Caco-2 (cell line): ENCODE data around the gene RBL2. TPM values are rescaled to one million over a fixed set of nuclear protein-coding genes. Genes with fewer than 3 reads are reported as not detected.

Experiments
- BruUV-seq: library from RNA; stranded (reverse); fragments of 400-500 nt; replicated peaks from 2 replicates; lab custom pipeline; 2021; lab: Mats Ljungman, UMichigan
- CTCF ChIA-PET: fragments of 300-600 bp; sonication (Branson Sonifier 250); formaldehyde crosslinking; loops from one replicate; lab custom pipeline; 2022; ENCODE audit warnings: antibody characterized with exemption; lab: Charles Lee
- POLR2A ChIA-PET: fragments of 300-600 bp; sonication (Branson Sonifier 250); formaldehyde crosslinking; loops from one replicate; lab custom pipeline; 2022; ENCODE audit warnings: antibody characterized with exemption; lab: Charles Lee
- DNase-seq, 2 experiments: peaks; one replicate each; pipeline versions ENCODE4 v3.0.0 to v3.0.0-alpha.2; 2020 to 2022
- H3K27me3 ChIP-seq: replicated peaks from 2 replicates; pipeline ENCODE4 v1.6.0; 2011; ENCODE audit warnings: low read length; ENCODE audit not compliant: control insufficient read depth, insufficient read depth
- H3K36me3 ChIP-seq: 2 replicates; pipeline ENCODE4 v1.5.1; 2011; ENCODE audit warnings: low read length; ENCODE audit not compliant: control insufficient read depth, insufficient read depth
- H3K4me1 ChIP-seq: fragments of 250-450 bp; sonication (Bioruptor Pico); 2 replicates; pipeline ENCODE4 v1.5.1; 2020; ENCODE audit warnings: mild to moderate bottlenecking
- H3K4me3 ChIP-seq: 2 replicates; pipeline ENCODE4 v1.5.1; 2011; ENCODE audit warnings: low read depth, mild to moderate bottlenecking, control low read depth, low read length
- H3K9me3 ChIP-seq: fragments of 250-450 bp; sonication (Bioruptor Pico); 2 replicates; pipeline ENCODE4 v1.5.1; 2020; ENCODE audit warnings: mild to moderate bottlenecking, moderate library complexity
- H3K27ac Mint-ChIP-seq: one replicate; pipeline ENCODE4 v1.8.0; 2022; ENCODE audit warnings: mixed read lengths; ENCODE audit not compliant: unreplicated experiment
- H3K27me3 Mint-ChIP-seq: one replicate; pipeline ENCODE4 v1.8.0; 2022; ENCODE audit warnings: mixed read lengths; ENCODE audit not compliant: insufficient read depth, unreplicated experiment
- H3K36me3 Mint-ChIP-seq: one replicate; pipeline ENCODE4 v1.8.0; 2022; ENCODE audit warnings: mild to moderate bottlenecking, mixed read lengths; ENCODE audit not compliant: insufficient read depth, unreplicated experiment
- H3K4me1 Mint-ChIP-seq: one replicate; pipeline ENCODE4 v1.8.0; 2022; ENCODE audit warnings: low read depth, mixed read lengths; ENCODE audit not compliant: unreplicated experiment
- H3K4me3 Mint-ChIP-seq: one replicate; pipeline ENCODE4 v1.8.0; 2022; ENCODE audit warnings: mild to moderate bottlenecking, moderate library complexity, mixed read lengths; ENCODE audit not compliant: unreplicated experiment
- H3K9me3 Mint-ChIP-seq: one replicate; pipeline ENCODE4 v1.8.0; 2022; ENCODE audit warnings: mixed read lengths; ENCODE audit not compliant: unreplicated experiment
- CTCF ChIP-seq, 2 experiments: fragments of 200-600 bp in 1 of 2; IDR thresholded peaks; 1 replicate in 1 of 2; 2 replicates in 1 of 2; pipeline versions ENCODE4 v1.5.1 to v1.8.0; 2011 to 2022; ENCODE audit warnings: antibody characterized with exemption in 1 of 2, control low read depth in 1 of 2, inconsistent platforms in 1 of 2, low read depth in 1 of 2, low read length in 1 of 2, mild to moderate bottlenecking in 1 of 2, moderate library complexity in 1 of 2; ENCODE audit not compliant: insufficient read depth in 1 of 2, severe bottlenecking in 1 of 2, unreplicated experiment in 1 of 2
- intact Hi-C: fragments of 100-400 bp; cut with micrococcal nuclease; formaldehyde crosslinking; loops from one replicate; pipeline ENCODE4 v1.10.0; 2022; ENCODE audit not compliant: unreplicated experiment
- total RNA-seq: library from RNA; stranded (reverse); gene quantifications from 2 replicates; pipeline ENCODE4 v1.2.3, GENCODE V29; 2022

RBL2 gene
- total RNA-seq, 1 experiment from 2014 or later, result 55.3 TPM

GRCh38 chr16:53453928-53454327, 19.7 kb downstream of the RBL2 start:
- Histone ChIP-seq H3K36me3 (no peaks in the 10 kb centered on the region; the same call in 1 of the 2 replicates), H3K4me1 (no peaks in the 10 kb centered on the region), H3K27me3 (no peaks in the 10 kb centered on the region), H3K9me3 (no peaks in the 10 kb centered on the region), H3K4me3 (no peak overlapping the region)
- BruUV-seq, result no TSS peak
- DNase-seq, result no peak
- no peak for TF ChIP-seq CTCF (IDR thresholded peaks at IDR 0.05; ENCODE audit: insufficient read depth in 1 of 2, low read depth in 1 of 2, low read length in 1 of 2, severe bottlenecking in 1 of 2, unreplicated experiment in 1 of 2)
- POLR2A ChIA-PET, result no interaction called here
- CTCF ChIA-PET, result no interaction called here
- H3K4me1 Mint-ChIP-seq, result no peaks in the 10 kb centered on the region
- H3K27me3 Mint-ChIP-seq, result no peaks in the 10 kb centered on the region
- no peaks in the 10 kb centered on the region for H3K9me3 Mint-ChIP-seq
- intact Hi-C loops, result no loop called here
- no peak overlapping the region for H3K27ac Mint-ChIP-seq
- H3K4me3 Mint-ChIP-seq, result no peak overlapping the region
- H3K36me3 Mint-ChIP-seq, result peaks cover 12% of the 10 kb centered on the region

DNA sequence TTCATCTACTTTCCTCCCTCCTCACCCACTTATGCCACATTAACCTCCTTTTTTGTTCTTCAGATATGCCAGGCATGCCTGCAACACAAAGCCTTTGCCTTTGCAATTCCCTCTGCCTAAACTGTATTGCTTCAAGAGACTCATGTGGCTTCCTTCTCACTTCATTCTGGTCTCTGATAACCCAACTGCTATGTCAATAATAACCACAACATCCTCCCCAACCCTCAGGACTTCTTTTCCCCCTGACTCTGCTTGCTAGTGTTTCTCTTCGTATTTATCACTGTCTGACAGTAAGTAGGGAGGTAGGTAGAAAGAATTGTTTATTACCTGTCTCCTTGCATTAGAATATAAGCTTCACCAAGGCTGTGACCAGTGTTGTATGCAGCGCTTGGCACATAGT, 22.4 kb downstream of the RBL2 start:
- Mint-ChIP-seq H3K36me3 (peaks cover 20% of the 10 kb centered on the region), H3K4me3 (no peak overlapping the region), H3K27me3 (no peaks in the 10 kb centered on the region), H3K27ac (no peak overlapping the region), H3K9me3 (no peaks in the 10 kb centered on the region), H3K4me1 (no peaks in the 10 kb centered on the region)
- BruUV-seq, result no TSS peak
- POLR2A ChIA-PET, result no interaction called here
- H3K4me3 ChIP-seq, result no peak overlapping the region
- no peaks in the 10 kb centered on the region for H3K27me3 ChIP-seq
- peaks cover 1% of the 10 kb centered on the region; the same call in 1 of the 2 replicates for H3K36me3 ChIP-seq
- H3K9me3 ChIP-seq, result no peaks in the 10 kb centered on the region
- intact Hi-C loops, result no loop called here
- TF ChIP-seq CTCF (IDR thresholded peaks at IDR 0.05; ENCODE audit: insufficient read depth in 1 of 2, low read depth in 1 of 2, low read length in 1 of 2, severe bottlenecking in 1 of 2, unreplicated experiment in 1 of 2), result no peak
- H3K4me1 ChIP-seq, result no peaks in the 10 kb centered on the region
- CTCF ChIA-PET, result no interaction called here
- no peak for DNase-seq

- intact Hi-C loops, result no loop called here
- POLR2A ChIA-PET, result no interaction called here
- no peak for DNase-seq
- Histone ChIP-seq H3K27me3 (no peaks in the 10 kb centered on the region), H3K36me3 (peaks cover 1% of the 10 kb centered on the region; the same call in 1 of the 2 replicates), H3K4me1 (no peaks in the 10 kb centered on the region), H3K9me3 (no peaks in the 10 kb centered on the region), H3K4me3 (no peak overlapping the region)
- no peak overlapping the region for H3K4me3 Mint-ChIP-seq
- peaks cover 25% of the 10 kb centered on the region for H3K36me3 Mint-ChIP-seq
- no peak for TF ChIP-seq CTCF (IDR thresholded peaks at IDR 0.05; ENCODE audit: insufficient read depth in 1 of 2, low read depth in 1 of 2, low read length in 1 of 2, severe bottlenecking in 1 of 2, unreplicated experiment in 1 of 2)
- no peaks in the 10 kb centered on the region for H3K9me3 Mint-ChIP-seq
- BruUV-seq, result no TSS peak
- no peak overlapping the region for H3K27ac Mint-ChIP-seq
- H3K27me3 Mint-ChIP-seq, result no peaks in the 10 kb centered on the region
- CTCF ChIA-PET, result no interaction called here
- no peaks in the 10 kb centered on the region for H3K4me1 Mint-ChIP-seq
Observed at GRCh38 chr16:53457670-53458069, 23.4 kb downstream of the RBL2 start.
